ENCODE measurements around the gene ZEB1.
A peak's percentile ranks its signal among the peaks of the same experiment; 100 is the strongest.

The ZEB1 gene

GRCh38 chr10:31318854-31319601 lies at the start of gene ZEB1:
ZEB1 (plus strand) TSS chr10:31319216; CDS start chr10:31319235, 19 bp downstream.
- Histone ChIP-seq H3K9ac (ENCODE audit: low read depth, low read length) (peak within 1 kb of the TSS; percentile 55), H3K4me1 (ENCODE audit: control insufficient read depth, insufficient read depth, low read length) (no peaks in the 10 kb centered on the region), H3K27me3 (ENCODE audit: control insufficient read depth, insufficient read depth, low read length) (peaks cover 67% of the 10 kb centered on the region), H3K4me3 (ENCODE audit: low read depth, low read length) (peak within 1 kb of the TSS; percentile 77), H3K36me3 (ENCODE audit: control insufficient read depth, insufficient read depth, low read length) (no peaks in the 10 kb centered on the region), H3K9me3 (ENCODE audit: control insufficient read depth, insufficient read depth, low read length) (no peaks in the 10 kb centered on the region)

GRCh38 chr10:31270954-31271353 lies 48.1 kb upstream of the ZEB1 start:
- no peak overlapping the region for H3K4me3 ChIP-seq (ENCODE audit: low read depth, low read length)
- no peaks in the 10 kb centered on the region for H3K36me3 ChIP-seq (ENCODE audit: control insufficient read depth, insufficient read depth, low read length)
- H3K4me1 ChIP-seq (ENCODE audit: control insufficient read depth, insufficient read depth, low read length): no peaks in the 10 kb centered on the region
- no peaks in the 10 kb centered on the region for H3K9me3 ChIP-seq (ENCODE audit: control insufficient read depth, insufficient read depth, low read length)
- H3K9ac ChIP-seq (ENCODE audit: low read depth, low read length): no peak overlapping the region
- no peaks in the 10 kb centered on the region for H3K27me3 ChIP-seq (ENCODE audit: control insufficient read depth, insufficient read depth, low read length)

- Histone ChIP-seq H3K27me3 (ENCODE audit: control insufficient read depth, insufficient read depth, low read length) (no peaks in the 10 kb centered on the region), H3K36me3 (ENCODE audit: control insufficient read depth, insufficient read depth, low read length) (no peaks in the 10 kb centered on the region), H3K4me1 (ENCODE audit: control insufficient read depth, insufficient read depth, low read length) (no peaks in the 10 kb centered on the region), H3K4me3 (ENCODE audit: low read depth, low read length) (no peak overlapping the region), H3K9me3 (ENCODE audit: control insufficient read depth, insufficient read depth, low read length) (no peaks in the 10 kb centered on the region), H3K9ac (ENCODE audit: low read depth, low read length) (no peak overlapping the region)
These were observed 46.2 kb upstream of the ZEB1 start for GRCh38 chr10:31272841-31273240.

GRCh38 chr10:31273789-31274188 lies 45.2 kb upstream of the ZEB1 start:
- Histone ChIP-seq H3K4me1 (ENCODE audit: control insufficient read depth, insufficient read depth, low read length) (no peaks in the 10 kb centered on the region), H3K36me3 (ENCODE audit: control insufficient read depth, insufficient read depth, low read length) (no peaks in the 10 kb centered on the region), H3K9me3 (ENCODE audit: control insufficient read depth, insufficient read depth, low read length) (no peaks in the 10 kb centered on the region), H3K27me3 (ENCODE audit: control insufficient read depth, insufficient read depth, low read length) (no peaks in the 10 kb centered on the region), H3K4me3 (ENCODE audit: low read depth, low read length) (no peak overlapping the region), H3K9ac (ENCODE audit: low read depth, low read length) (no peak overlapping the region)

- no peak overlapping the region for H3K4me3 ChIP-seq (ENCODE audit: low read depth, low read length)
- H3K27me3 ChIP-seq (ENCODE audit: control insufficient read depth, insufficient read depth, low read length): no peaks in the 10 kb centered on the region
- no peak overlapping the region for H3K9ac ChIP-seq (ENCODE audit: low read depth, low read length)
- H3K4me1 ChIP-seq (ENCODE audit: control insufficient read depth, insufficient read depth, low read length): no peaks in the 10 kb centered on the region
- H3K9me3 ChIP-seq (ENCODE audit: control insufficient read depth, insufficient read depth, low read length): no peaks in the 10 kb centered on the region
- no peaks in the 10 kb centered on the region for H3K36me3 ChIP-seq (ENCODE audit: control insufficient read depth, insufficient read depth, low read length)
These were observed 44.7 kb upstream of the ZEB1 start for GRCh38 chr10:31274310-31274709.

- Histone ChIP-seq H3K4me3 (ENCODE audit: low read depth, low read length) (no peak overlapping the region), H3K27me3 (ENCODE audit: control insufficient read depth, insufficient read depth, low read length) (no peaks in the 10 kb centered on the region), H3K36me3 (ENCODE audit: control insufficient read depth, insufficient read depth, low read length) (no peaks in the 10 kb centered on the region), H3K4me1 (ENCODE audit: control insufficient read depth, insufficient read depth, low read length) (no peaks in the 10 kb centered on the region), H3K9me3 (ENCODE audit: control insufficient read depth, insufficient read depth, low read length) (no peaks in the 10 kb centered on the region), H3K9ac (ENCODE audit: low read depth, low read length) (no peak overlapping the region)
These were observed 40.6 kb upstream of the ZEB1 start for GRCh38 chr10:31278279-31278941.

GRCh38 chr10:31280972-31281371 lies 38.0 kb upstream of the ZEB1 start:
- Histone ChIP-seq H3K4me1 (ENCODE audit: control insufficient read depth, insufficient read depth, low read length) (no peaks in the 10 kb centered on the region), H3K27me3 (ENCODE audit: control insufficient read depth, insufficient read depth, low read length) (no peaks in the 10 kb centered on the region), H3K9me3 (ENCODE audit: control insufficient read depth, insufficient read depth, low read length) (no peaks in the 10 kb centered on the region), H3K36me3 (ENCODE audit: control insufficient read depth, insufficient read depth, low read length) (no peaks in the 10 kb centered on the region), H3K4me3 (ENCODE audit: low read depth, low read length) (no peak overlapping the region), H3K9ac (ENCODE audit: low read depth, low read length) (no peak overlapping the region)

- Histone ChIP-seq H3K9ac (ENCODE audit: low read depth, low read length) (no peak overlapping the region), H3K4me3 (ENCODE audit: low read depth, low read length) (no peak overlapping the region), H3K4me1 (ENCODE audit: control insufficient read depth, insufficient read depth, low read length) (no peaks in the 10 kb centered on the region), H3K27me3 (ENCODE audit: control insufficient read depth, insufficient read depth, low read length) (no peaks in the 10 kb centered on the region), H3K9me3 (ENCODE audit: control insufficient read depth, insufficient read depth, low read length) (no peaks in the 10 kb centered on the region), H3K36me3 (ENCODE audit: control insufficient read depth, insufficient read depth, low read length) (no peaks in the 10 kb centered on the region)
These were observed 31.0 kb upstream of the ZEB1 start for GRCh38 chr10:31288001-31288400.

GRCh38 chr10:31288962-31289361 lies 30.1 kb upstream of the ZEB1 start:
- no peaks in the 10 kb centered on the region for H3K36me3 ChIP-seq (ENCODE audit: control insufficient read depth, insufficient read depth, low read length)
- H3K4me1 ChIP-seq (ENCODE audit: control insufficient read depth, insufficient read depth, low read length): no peaks in the 10 kb centered on the region
- H3K4me3 ChIP-seq (ENCODE audit: low read depth, low read length): no peak overlapping the region
- no peaks in the 10 kb centered on the region for H3K9me3 ChIP-seq (ENCODE audit: control insufficient read depth, insufficient read depth, low read length)
- H3K27me3 ChIP-seq (ENCODE audit: control insufficient read depth, insufficient read depth, low read length): no peaks in the 10 kb centered on the region
- no peak overlapping the region for H3K9ac ChIP-seq (ENCODE audit: low read depth, low read length)

GRCh38 chr10:31290386-31290785 lies 28.6 kb upstream of the ZEB1 start:
- Histone ChIP-seq H3K4me1 (ENCODE audit: control insufficient read depth, insufficient read depth, low read length) (no peaks in the 10 kb centered on the region), H3K36me3 (ENCODE audit: control insufficient read depth, insufficient read depth, low read length) (no peaks in the 10 kb centered on the region), H3K27me3 (ENCODE audit: control insufficient read depth, insufficient read depth, low read length) (no peaks in the 10 kb centered on the region), H3K4me3 (ENCODE audit: low read depth, low read length) (no peak overlapping the region), H3K9me3 (ENCODE audit: control insufficient read depth, insufficient read depth, low read length) (no peaks in the 10 kb centered on the region), H3K9ac (ENCODE audit: low read depth, low read length) (no peak overlapping the region)

GRCh38 chr10:31291123-31291522 lies 27.9 kb upstream of the ZEB1 start:
- Histone ChIP-seq H3K4me1 (ENCODE audit: control insufficient read depth, insufficient read depth, low read length) (no peaks in the 10 kb centered on the region), H3K4me3 (ENCODE audit: low read depth, low read length) (no peak overlapping the region), H3K9ac (ENCODE audit: low read depth, low read length) (no peak overlapping the region), H3K9me3 (ENCODE audit: control insufficient read depth, insufficient read depth, low read length) (no peaks in the 10 kb centered on the region), H3K36me3 (ENCODE audit: control insufficient read depth, insufficient read depth, low read length) (no peaks in the 10 kb centered on the region), H3K27me3 (ENCODE audit: control insufficient read depth, insufficient read depth, low read length) (no peaks in the 10 kb centered on the region)

GRCh38 chr10:31294558-31294957 lies 24.5 kb upstream of the ZEB1 start:
- no peak overlapping the region for H3K4me3 ChIP-seq (ENCODE audit: low read depth, low read length)
- H3K9me3 ChIP-seq (ENCODE audit: control insufficient read depth, insufficient read depth, low read length): no peaks in the 10 kb centered on the region
- peaks cover 2% of the 10 kb centered on the region for H3K4me1 ChIP-seq (ENCODE audit: control insufficient read depth, insufficient read depth, low read length)
- H3K27me3 ChIP-seq (ENCODE audit: control insufficient read depth, insufficient read depth, low read length): no peaks in the 10 kb centered on the region
- H3K9ac ChIP-seq (ENCODE audit: low read depth, low read length): no peak overlapping the region
- H3K36me3 ChIP-seq (ENCODE audit: control insufficient read depth, insufficient read depth, low read length): no peaks in the 10 kb centered on the region

Measured in iPS-15b (cell line).